Breast epithelium (tissue), 3 donors: Measurements from ENCODE around the gene RBM48.

ENCODE experiments used
- POLR2A ChIP-seq: fragments of 450-650 bp; IDR thresholded peaks from one replicate; pipeline ENCODE4 v1.6.1; 2016; ENCODE audit warnings: antibody characterized with exemption, mild to moderate bottlenecking, moderate library complexity
- POLR2AphosphoS5 ChIP-seq, 3 donors: sonication (generic); formaldehyde crosslinking; IDR thresholded peaks; one replicate each; pipeline ENCODE4 v1.6.1; 2017; ENCODE audit warnings: antibody characterized with exemption in 3 of 3
- TF ChIP-seq, protein P1 (sequence below), 3 donors: fragments of 450-650 bp; IDR thresholded peaks; one replicate each; pipeline ENCODE4 v1.5.1; 2016 to 2017; ENCODE audit warnings: antibody characterized with exemption in 3 of 3, mild to moderate bottlenecking in 3 of 3, moderate library complexity in 3 of 3

DNA sequence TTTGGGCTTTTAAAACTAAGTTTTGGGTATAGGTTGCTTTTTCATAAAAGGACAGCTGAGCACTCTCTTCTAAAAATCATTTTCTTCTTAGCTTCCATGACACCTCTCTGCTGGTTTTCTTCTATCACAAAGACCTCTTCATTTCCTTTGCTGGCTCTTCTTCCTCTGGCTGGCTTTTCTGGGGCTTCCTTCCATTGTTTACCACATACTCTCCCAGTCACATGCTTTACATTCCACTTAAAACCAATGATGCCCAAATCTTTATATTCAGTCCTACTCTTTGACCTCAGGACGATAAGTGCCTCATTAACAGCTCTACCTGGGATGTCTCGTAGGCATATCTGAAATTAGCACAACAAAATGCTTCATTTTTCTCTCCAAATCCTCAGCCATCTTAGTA, 34.8 kb downstream of the RBM48 start:
- TF ChIP-seq, protein P1, sequence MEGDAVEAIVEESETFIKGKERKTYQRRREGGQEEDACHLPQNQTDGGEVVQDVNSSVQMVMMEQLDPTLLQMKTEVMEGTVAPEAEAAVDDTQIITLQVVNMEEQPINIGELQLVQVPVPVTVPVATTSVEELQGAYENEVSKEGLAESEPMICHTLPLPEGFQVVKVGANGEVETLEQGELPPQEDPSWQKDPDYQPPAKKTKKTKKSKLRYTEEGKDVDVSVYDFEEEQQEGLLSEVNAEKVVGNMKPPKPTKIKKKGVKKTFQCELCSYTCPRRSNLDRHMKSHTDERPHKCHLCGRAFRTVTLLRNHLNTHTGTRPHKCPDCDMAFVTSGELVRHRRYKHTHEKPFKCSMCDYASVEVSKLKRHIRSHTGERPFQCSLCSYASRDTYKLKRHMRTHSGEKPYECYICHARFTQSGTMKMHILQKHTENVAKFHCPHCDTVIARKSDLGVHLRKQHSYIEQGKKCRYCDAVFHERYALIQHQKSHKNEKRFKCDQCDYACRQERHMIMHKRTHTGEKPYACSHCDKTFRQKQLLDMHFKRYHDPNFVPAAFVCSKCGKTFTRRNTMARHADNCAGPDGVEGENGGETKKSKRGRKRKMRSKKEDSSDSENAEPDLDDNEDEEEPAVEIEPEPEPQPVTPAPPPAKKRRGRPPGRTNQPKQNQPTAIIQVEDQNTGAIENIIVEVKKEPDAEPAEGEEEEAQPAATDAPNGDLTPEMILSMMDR (IDR thresholded peaks at IDR 0.05), result no peak
- TF ChIP-seq POLR2A, result no peak
- no peak for TF ChIP-seq POLR2AphosphoS5 (IDR thresholded peaks at IDR 0.05)
